GM21381 (cell line): ENCODE data around the gene LRRK2.
"Not testable (repeated sequence)": the region's sequence is repeated elsewhere in the genome, so short reads cannot be mapped to it uniquely, and the experiment has no call there.

Experiments used
- ATAC-seq: cut with Tn5 transposase; IDR thresholded peaks from one replicate; pipeline ENCODE4 v1.9.1; 2021; ENCODE audit warnings: mild to moderate bottlenecking, moderate library complexity; ENCODE audit not compliant: unreplicated experiment

LRRK2 gene

DNA sequence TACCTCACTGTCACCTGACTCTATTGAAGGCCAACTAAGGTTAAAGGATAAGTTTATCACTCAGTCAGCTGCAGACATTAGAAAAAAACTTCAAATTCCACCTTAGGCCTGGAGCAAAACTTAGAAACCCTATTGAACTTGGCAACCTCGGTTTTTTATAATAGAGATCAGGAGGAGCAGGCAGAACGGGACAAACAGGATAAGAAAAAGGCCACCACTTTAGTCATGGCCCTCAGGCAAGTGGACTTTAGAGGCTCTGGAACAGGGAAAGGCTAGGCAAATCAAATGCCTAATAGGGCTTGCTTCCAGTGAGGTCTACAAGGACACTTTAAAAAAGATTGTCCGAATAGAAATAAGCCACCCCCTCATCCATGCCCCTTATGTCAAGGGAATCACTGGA is 162.5 kb downstream of the LRRK2 start:
- not testable (repeated sequence) for ATAC-seq

DNA sequence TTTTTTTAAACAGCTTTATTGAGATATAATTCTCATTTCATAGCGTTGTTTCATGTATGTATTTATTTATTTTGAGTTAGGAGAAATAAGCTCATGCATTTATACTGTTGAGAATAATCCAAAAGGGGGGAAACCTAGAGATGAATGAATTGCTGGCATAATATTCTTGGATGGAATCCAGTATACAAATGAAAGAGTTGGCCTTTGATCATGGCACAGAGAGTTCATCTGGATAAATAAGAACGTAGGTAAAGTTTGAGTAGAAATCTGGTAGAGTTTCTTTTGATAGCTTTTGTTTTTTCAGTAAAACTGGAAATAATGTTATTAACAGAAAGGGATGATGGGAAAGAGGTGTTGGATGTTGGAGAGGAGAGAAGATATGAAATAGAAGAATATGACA is 166.2 kb downstream of the LRRK2 start:
- no peak for ATAC-seq

DNA sequence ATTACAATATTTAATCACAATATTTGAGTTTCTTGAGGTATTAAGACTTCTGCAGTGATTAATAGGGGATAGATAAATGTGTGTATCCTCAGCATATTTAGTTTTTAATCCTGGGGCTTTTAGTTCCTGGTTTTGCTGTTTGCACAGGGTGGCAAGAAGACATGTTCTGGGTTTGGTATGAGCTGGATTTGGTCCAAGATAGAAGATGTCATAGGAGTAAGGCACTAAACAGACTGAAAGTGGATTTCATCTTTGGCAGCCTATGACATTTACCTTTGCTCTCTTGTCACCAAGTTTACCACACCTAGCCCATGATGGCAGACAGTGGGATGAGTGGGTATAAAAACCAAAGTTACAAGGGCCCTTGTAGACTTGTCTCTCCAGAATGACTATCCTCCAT is 168.2 kb downstream of the LRRK2 start:
- ATAC-seq: no peak

DNA sequence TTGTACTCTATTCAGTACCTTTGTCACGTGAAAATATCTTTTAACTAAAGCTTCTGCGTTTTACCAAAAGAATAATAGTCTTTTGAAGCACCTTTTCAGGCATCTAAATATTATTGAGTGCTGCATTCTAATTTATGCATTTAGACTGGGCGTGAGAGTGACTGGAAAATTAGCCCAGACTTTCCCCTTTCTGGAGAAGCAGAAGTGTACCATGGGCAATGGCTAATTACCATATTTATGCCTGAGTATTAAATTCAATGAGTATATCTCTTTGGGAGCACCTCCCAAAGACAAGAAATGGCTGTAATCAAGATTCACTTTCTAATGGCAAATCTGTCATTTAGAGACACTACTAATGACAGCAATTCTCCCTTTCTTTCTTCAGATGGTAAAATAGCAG is 174.9 kb downstream of the LRRK2 start:
- ATAC-seq: no peak

DNA sequence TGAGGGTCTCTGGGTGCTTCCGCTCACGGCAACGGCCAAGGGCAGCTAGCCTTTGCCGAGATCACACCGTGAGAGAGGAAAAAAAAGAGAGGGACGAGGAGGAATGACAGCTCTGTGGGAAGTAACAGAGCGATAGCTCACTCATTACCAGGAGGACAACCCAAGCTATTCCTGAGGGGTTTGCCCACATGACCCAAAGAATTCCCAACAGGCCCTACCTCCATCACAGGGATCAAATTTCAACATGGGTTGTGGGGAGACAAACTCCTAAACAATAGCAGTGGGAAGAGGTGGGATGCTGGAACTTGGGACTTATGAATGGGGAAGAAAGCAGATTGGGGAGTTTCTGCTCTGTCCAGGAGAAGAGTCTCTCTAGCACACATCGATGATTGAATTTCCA is 180.6 kb downstream of the LRRK2 start:
- ATAC-seq: no peak
